OCI-LY1 (cell line): ENCODE data around the gene LRRC57.

Source experiments
- H2AFZ ChIP-seq: fragments of 200-600 bp; sonication (generic), shearing (Covaris generic); 2 replicates; pipeline ENCODE4 v1.6.0; 2014; ENCODE audit warnings: antibody characterized with exemption, mild to moderate bottlenecking, low read length
- H3F3A ChIP-seq: fragments of 200-600 bp; sonication (generic), shearing (Covaris generic); 2 replicates; pipeline ENCODE4 v1.6.0; 2014; ENCODE audit warnings: mild to moderate bottlenecking, antibody characterized with exemption, low read length, moderate library complexity; ENCODE audit not compliant: insufficient read depth
- H3K27ac ChIP-seq: fragments of 200-600 bp; sonication (generic); 2 replicates; pipeline ENCODE4 v1.5.1; 2014; ENCODE audit warnings: low read length, mixed run types, mild to moderate bottlenecking, low read depth; ENCODE audit not compliant: poor library complexity, severe bottlenecking
- H3K27me3 ChIP-seq: fragments of 200-600 bp; sonication (generic); 2 replicates; pipeline ENCODE4 v1.6.0; 2014; ENCODE audit warnings: antibody characterized with exemption, mild to moderate bottlenecking, low read length, moderate library complexity; ENCODE audit not compliant: insufficient read depth
- H3K36me3 ChIP-seq: fragments of 200-600 bp; sonication (generic); 2 replicates; pipeline ENCODE4 v1.6.1; 2014; ENCODE audit warnings: mild to moderate bottlenecking, antibody characterized with exemption, low read length, moderate library complexity, mixed read lengths; ENCODE audit not compliant: insufficient read depth
- H3K4me1 ChIP-seq: fragments of 200-600 bp; sonication (generic); 2 replicates; pipeline ENCODE4 v1.5.1; 2014; ENCODE audit warnings: mild to moderate bottlenecking, low read length, moderate library complexity; ENCODE audit not compliant: insufficient read depth, severe bottlenecking
- H3K4me2 ChIP-seq: fragments of 200-600 bp; sonication (generic), shearing (Covaris generic); 2 replicates; pipeline ENCODE4 v1.6.1; 2014; ENCODE audit warnings: low read length
- H3K4me3 ChIP-seq: fragments of 200-600 bp; sonication (generic); 2 replicates; pipeline ENCODE4 v1.5.1; 2014; ENCODE audit warnings: low read length, low read depth, mild to moderate bottlenecking, mixed read lengths; ENCODE audit not compliant: poor library complexity, severe bottlenecking
- H3K79me2 ChIP-seq: fragments of 200-600 bp; shearing (Covaris generic); 2 replicates; pipeline ENCODE4 v1.6.1; 2016; ENCODE audit warnings: mixed run types, low read length, mixed read lengths; ENCODE audit not compliant: insufficient read depth
- H3K9ac ChIP-seq: fragments of 200-600 bp; sonication (generic), shearing (Covaris generic); 2 replicates; pipeline ENCODE4 v1.6.1; 2014; ENCODE audit warnings: mild to moderate bottlenecking, low read length, mixed read lengths
- H3K9me2 ChIP-seq: fragments of 200-600 bp; sonication (generic), shearing (Covaris generic); 2 replicates; pipeline ENCODE4 v1.6.1; 2014; ENCODE audit warnings: low read depth, mild to moderate bottlenecking, low read length, mixed read lengths
- H3K9me3 ChIP-seq: fragments of 200-600 bp; shearing (Covaris generic); 2 replicates; pipeline ENCODE4 v1.6.1; 2014; ENCODE audit warnings: low read length, mixed read lengths
- H4K20me1 ChIP-seq: fragments of 200-600 bp; sonication (generic), shearing (Covaris generic); 2 replicates; pipeline ENCODE4 v1.6.0; 2016; ENCODE audit warnings: mild to moderate bottlenecking, low read length; ENCODE audit not compliant: insufficient read depth
- EZH2 ChIP-seq: fragments of 200-600 bp; sonication (generic), shearing (Covaris generic); IDR thresholded peaks from 2 replicates; pipeline ENCODE4 v1.8.0; 2017; ENCODE audit warnings: borderline replicate concordance, mixed run types, mild to moderate bottlenecking, antibody characterized with exemption, low read length, moderate library complexity, mixed read lengths
- TF ChIP-seq, protein P1 (sequence below): fragments of 200-600 bp; sonication (generic), shearing (Covaris generic); IDR thresholded peaks from 2 replicates; pipeline ENCODE4 v1.5.1; 2017; ENCODE audit warnings: mild to moderate bottlenecking, antibody characterized with exemption, low read length, moderate library complexity, mixed read lengths

LRRC57 gene

GRCh38 chr15:42523331-42523730 is 25.3 kb downstream of the LRRC57 start:
- H3K4me1 ChIP-seq, result no peaks in the 10 kb centered on the region
- no peak for TF ChIP-seq EZH2
- TF ChIP-seq, protein P1, sequence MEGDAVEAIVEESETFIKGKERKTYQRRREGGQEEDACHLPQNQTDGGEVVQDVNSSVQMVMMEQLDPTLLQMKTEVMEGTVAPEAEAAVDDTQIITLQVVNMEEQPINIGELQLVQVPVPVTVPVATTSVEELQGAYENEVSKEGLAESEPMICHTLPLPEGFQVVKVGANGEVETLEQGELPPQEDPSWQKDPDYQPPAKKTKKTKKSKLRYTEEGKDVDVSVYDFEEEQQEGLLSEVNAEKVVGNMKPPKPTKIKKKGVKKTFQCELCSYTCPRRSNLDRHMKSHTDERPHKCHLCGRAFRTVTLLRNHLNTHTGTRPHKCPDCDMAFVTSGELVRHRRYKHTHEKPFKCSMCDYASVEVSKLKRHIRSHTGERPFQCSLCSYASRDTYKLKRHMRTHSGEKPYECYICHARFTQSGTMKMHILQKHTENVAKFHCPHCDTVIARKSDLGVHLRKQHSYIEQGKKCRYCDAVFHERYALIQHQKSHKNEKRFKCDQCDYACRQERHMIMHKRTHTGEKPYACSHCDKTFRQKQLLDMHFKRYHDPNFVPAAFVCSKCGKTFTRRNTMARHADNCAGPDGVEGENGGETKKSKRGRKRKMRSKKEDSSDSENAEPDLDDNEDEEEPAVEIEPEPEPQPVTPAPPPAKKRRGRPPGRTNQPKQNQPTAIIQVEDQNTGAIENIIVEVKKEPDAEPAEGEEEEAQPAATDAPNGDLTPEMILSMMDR, result no peak
- H3K27me3 ChIP-seq, result no peaks in the 10 kb centered on the region
- no peak overlapping the region for H3K9ac ChIP-seq
- H2AFZ ChIP-seq, result no peak overlapping the region
- H3K27ac ChIP-seq, result no peak overlapping the region
- H3K4me2 ChIP-seq, result no peak overlapping the region
- peaks cover 45% of the 10 kb centered on the region for H3K36me3 ChIP-seq
- H3K9me2 ChIP-seq, result no peaks in the 10 kb centered on the region
- H3K9me3 ChIP-seq, result no peaks in the 10 kb centered on the region
- no peaks in the 10 kb centered on the region for H4K20me1 ChIP-seq
- H3K79me2 ChIP-seq, result no peaks in the 10 kb centered on the region
- H3K4me3 ChIP-seq, result no peak overlapping the region
- no peaks in the 10 kb centered on the region; the same call in 1 of the 2 replicates for H3F3A ChIP-seq

GRCh38 chr15:42511007-42511391 is 37.6 kb downstream of the LRRC57 start:
- no peaks in the 10 kb centered on the region for H4K20me1 ChIP-seq
- no peak for TF ChIP-seq EZH2
- TF ChIP-seq, protein P1, result no peak
- no peak overlapping the region for H2AFZ ChIP-seq
- peaks cover 38% of the 10 kb centered on the region; the same call in 1 of the 2 replicates for H3K36me3 ChIP-seq
- no peak overlapping the region for H3K9ac ChIP-seq
- no peaks in the 10 kb centered on the region for H3K9me2 ChIP-seq
- no peak overlapping the region for H3K4me3 ChIP-seq
- peaks cover 5% of the 10 kb centered on the region; the same call in 1 of the 2 replicates for H3K79me2 ChIP-seq
- H3K27me3 ChIP-seq, result no peaks in the 10 kb centered on the region
- peaks cover 38% of the 10 kb centered on the region for H3K4me1 ChIP-seq
- no peak overlapping the region for H3K27ac ChIP-seq
- no peaks in the 10 kb centered on the region; the same call in 1 of the 2 replicates for H3F3A ChIP-seq
- H3K9me3 ChIP-seq, result no peaks in the 10 kb centered on the region
- H3K4me2 ChIP-seq, result 0 out of 2 replicates have a peak overlapping the region, but pooled peaks have one; percentile 6

DNA sequence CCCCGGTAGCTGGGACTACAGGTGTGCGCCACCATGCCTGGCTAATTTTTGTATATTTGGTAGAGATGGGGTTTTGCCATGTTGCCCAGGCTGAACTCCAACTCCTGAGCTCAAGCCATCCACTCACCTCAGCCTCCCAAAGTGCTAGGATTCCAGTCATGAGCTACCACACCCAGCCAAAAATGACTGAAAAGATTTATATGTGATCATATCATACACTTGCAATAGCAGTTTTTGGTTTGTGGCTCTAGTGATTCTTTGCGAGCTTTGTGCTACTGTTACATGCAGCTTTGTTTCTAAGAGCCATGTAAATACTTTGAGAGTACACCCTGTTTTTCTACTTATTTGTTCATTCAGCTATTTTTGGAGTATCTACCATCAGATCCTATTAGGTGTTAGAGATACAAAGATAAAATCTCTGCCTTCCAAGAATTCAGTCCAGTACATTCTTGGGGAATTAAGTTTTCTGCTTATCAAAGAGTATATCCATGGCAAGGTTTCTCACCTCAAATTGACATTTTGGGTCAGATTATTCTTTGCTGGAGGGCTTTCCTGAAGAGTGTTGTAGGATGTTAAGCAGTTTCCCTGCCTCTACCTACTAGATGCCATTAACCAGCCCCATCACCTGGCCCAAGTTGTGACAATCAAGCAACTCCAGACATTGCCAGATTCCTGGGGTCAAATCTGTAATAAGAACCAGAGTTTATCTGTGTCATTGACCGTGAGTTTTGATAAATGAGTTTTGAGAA is 38.2 kb downstream of the LRRC57 start:
- Histone ChIP-seq H3K4me2 (no peak overlapping the region), H3K27ac (no peak overlapping the region), H3K27me3 (no peaks in the 10 kb centered on the region), H3K9me3 (no peaks in the 10 kb centered on the region), H3K4me3 (no peak overlapping the region), H2AFZ (no peak overlapping the region), H3F3A (no peaks in the 10 kb centered on the region; the same call in 1 of the 2 replicates), H3K4me1 (peaks cover 43% of the 10 kb centered on the region), H3K36me3 (peaks cover 33% of the 10 kb centered on the region; the same call in 1 of the 2 replicates), H3K79me2 (peaks cover 5% of the 10 kb centered on the region; the same call in 1 of the 2 replicates), H4K20me1 (no peaks in the 10 kb centered on the region), H3K9me2 (no peaks in the 10 kb centered on the region), H3K9ac (no peak overlapping the region)
- TF ChIP-seq, protein P1, result no peak
- no peak for TF ChIP-seq EZH2
